H1 (cell line): ENCODE results near the gene ROGDI. TPM values are rescaled to one million over a fixed set of nuclear protein-coding genes. Genes with fewer than 3 reads are reported as not detected.

Source experiments
- RAD21 ChIP-seq, 2 experiments: IDR thresholded peaks in 1 of 2; conservative IDR thresholded peaks in 1 of 2; 2 replicates each; pipeline ENCODE4 v1.6.1; 2011; ENCODE audit warnings: low read depth in 2 of 2, low read length in 2 of 2, improper control_type of control experiment in 1 of 2, inconsistent platforms in 1 of 2, mild to moderate bottlenecking in 1 of 2, moderate library complexity in 1 of 2
- SRF ChIP-seq: IDR thresholded peaks from 2 replicates; pipeline ENCODE4 v1.6.1; 2011; ENCODE audit warnings: mild to moderate bottlenecking, low read depth, low read length, moderate library complexity
- polyA plus RNA-seq, 7 experiments: library from polyadenylated mRNA; depleted of rRNA in 3 of 7; stranded (reverse) in 5 of 7; unstranded in 2 of 7; fragments of >200 nt in 5 of 7; fragments of 200-250 nt in 2 of 7; gene quantifications; 1 replicate in 5 of 7; 2 replicates in 1 of 7; 4 replicates in 1 of 7; pipeline versions ENCODE4 v1.2.1 to v1.2.3, GENCODE V29; 2011 to 2013; ENCODE audit warnings: missing spikeins in 2 of 7, mixed read lengths in 2 of 7
- total RNA-seq: library from RNA; stranded (reverse); fragmentation: NEBNext Ultra II Directional; extraction: Animal tissue kit (Norgen Biotek cat#: 25700); gene quantifications from 2 replicates; pipeline ENCODE4 v1.2.1, GENCODE V29; 2021

Gene ROGDI
- total and polyA plus RNA-seq, 2 of the 8 experiments (the other 6 are each of a cell fraction or from before 2014, with no cell fraction given), result 27.4 to 68.4 TPM

DNA sequence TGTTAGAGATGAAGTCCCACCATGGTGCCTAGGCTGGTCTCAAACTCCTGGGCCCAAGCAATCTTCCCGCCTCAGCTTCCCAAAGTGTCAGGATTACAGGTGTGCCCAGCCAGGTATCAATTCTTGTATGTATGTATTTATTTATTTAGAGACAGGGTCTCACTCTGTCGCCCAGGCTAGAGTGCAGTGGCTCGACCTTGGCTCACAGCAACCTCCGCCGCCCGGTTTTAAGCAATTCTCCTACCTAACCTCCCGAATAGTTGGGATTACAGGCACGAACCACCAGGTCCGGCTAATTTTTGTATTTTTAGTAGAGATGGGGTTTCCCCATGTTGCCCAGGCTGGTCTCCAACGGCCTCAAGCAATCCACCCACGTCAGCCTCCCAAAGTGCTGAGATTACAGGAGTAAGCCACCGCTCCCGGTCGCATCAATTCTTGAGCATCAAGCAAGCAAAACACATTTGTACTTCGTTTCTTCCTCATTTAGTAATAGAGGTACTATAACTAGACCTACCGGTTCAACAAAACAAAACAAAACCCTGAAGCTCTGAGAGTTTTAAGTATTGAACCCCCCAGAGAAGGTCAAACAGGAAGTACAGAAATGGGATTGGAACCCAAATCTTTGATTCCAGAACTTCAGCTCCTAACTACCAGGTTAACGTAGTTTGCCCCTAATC lies 34.4 kb downstream of the ROGDI start (continued):
- TF ChIP-seq RAD21 (IDR thresholded peaks at IDR 0.05 in 1 of 2, conservative IDR thresholded peaks at IDR 0.05 in 1 of 2; ENCODE audit: low read depth in 2 of 2, low read length in 2 of 2) (no peak), SRF (no peak)
- TF ChIP-seq, all 59 proteins: peak for 0
